BLaER1 (cell line): Measurements from ENCODE around the gene RUSF1.
A peak's percentile ranks its signal among the peaks of the same experiment; 100 is the strongest.
"Not testable (repeated sequence)": the region's sequence is repeated elsewhere in the genome, so short reads cannot be mapped to it uniquely, and the experiment has no call there.

Experiments used
- H3K27ac ChIP-seq: shearing (Covaris generic); formaldehyde crosslinking; 2 replicates; pipeline ENCODE4 v1.8.1; 2022
- H3K27me3 ChIP-seq: shearing (Covaris generic); formaldehyde crosslinking; 2 replicates; pipeline ENCODE4 v1.8.1; 2022
- H3K36me3 ChIP-seq: shearing (Covaris generic); formaldehyde crosslinking; 2 replicates; pipeline ENCODE4 v1.8.1; 2022
- H3K4me1 ChIP-seq: shearing (Covaris generic); formaldehyde crosslinking; 2 replicates; pipeline ENCODE4 v1.8.1; 2022
- H3K4me2 ChIP-seq: shearing (Covaris generic); formaldehyde crosslinking; 2 replicates; pipeline ENCODE4 v1.8.1; 2022
- H3K4me3 ChIP-seq: shearing (Covaris generic); formaldehyde crosslinking; 2 replicates; pipeline ENCODE4 v1.8.1; 2022
- H3K9ac ChIP-seq: shearing (Covaris generic); formaldehyde crosslinking; 2 replicates; pipeline ENCODE4 v1.8.1; 2022
- H3K9me3 ChIP-seq: shearing (Covaris generic); formaldehyde crosslinking; 2 replicates; pipeline ENCODE4 v1.8.1; 2022
- H4K20me1 ChIP-seq: shearing (Covaris generic); formaldehyde crosslinking; 2 replicates; pipeline ENCODE4 v1.8.1; 2022
- Cebpa-rat ChIP-seq: shearing (Covaris generic); IDR thresholded peaks from 2 replicates; pipeline ENCODE4 v1.8.1; 2022

The RUSF1 gene

GRCh38 chr16:31488468-31489297, 19.5 kb downstream of the RUSF1 start:
- peaks cover 54% of the 10 kb centered on the region for H3K36me3 ChIP-seq
- peak overlapping the region; percentile 76 for H3K4me3 ChIP-seq
- no peak overlapping the region for H3K27ac ChIP-seq
- H3K4me2 ChIP-seq = peak overlapping the region; percentile 100
- H3K27me3 ChIP-seq = peaks cover 12% of the 10 kb centered on the region; the same call in 1 of the 2 replicates
- no peak for TF ChIP-seq Cebpa-rat
- H3K9me3 ChIP-seq = no peaks in the 10 kb centered on the region
- H3K9ac ChIP-seq = peak overlapping the region; percentile 80; the same call in 1 of the 2 replicates
- H3K4me1 ChIP-seq = peaks cover 46% of the 10 kb centered on the region
- peaks cover 10% of the 10 kb centered on the region; the same call in 1 of the 2 replicates for H4K20me1 ChIP-seq

- Histone ChIP-seq H3K27me3 (peaks cover 12% of the 10 kb centered on the region; the same call in 1 of the 2 replicates), H3K9ac (peak overlapping the region; percentile 80)
These were observed 20.3 kb downstream of the RUSF1 start for GRCh38 chr16:31487720-31488467.

GRCh38 chr16:31487071-31487719, 21.0 kb downstream of the RUSF1 start:
- peaks cover 46% of the 10 kb centered on the region for H3K4me1 ChIP-seq
- H3K4me3 ChIP-seq = peak overlapping the region; percentile 76
- H4K20me1 ChIP-seq = peaks cover 10% of the 10 kb centered on the region; the same call in 1 of the 2 replicates
- H3K4me2 ChIP-seq = peak overlapping the region; percentile 100
- TF ChIP-seq Cebpa-rat = no peak
- H3K36me3 ChIP-seq = peaks cover 39% of the 10 kb centered on the region
- H3K9me3 ChIP-seq = no peaks in the 10 kb centered on the region
- peaks cover 12% of the 10 kb centered on the region; the same call in 1 of the 2 replicates for H3K27me3 ChIP-seq
- peak overlapping the region; percentile 68 for H3K27ac ChIP-seq
- peak overlapping the region; percentile 80 for H3K9ac ChIP-seq

More at GRCh38 chr16:31487720-31488467, 20.3 kb downstream of the RUSF1 start:
- peaks cover 46% of the 10 kb centered on the region for H3K36me3 ChIP-seq
- TF ChIP-seq Cebpa-rat = no peak
- H3K4me1 ChIP-seq = peaks cover 46% of the 10 kb centered on the region
- no peaks in the 10 kb centered on the region for H3K9me3 ChIP-seq
- H3K27ac ChIP-seq = peak overlapping the region; percentile 68
- H4K20me1 ChIP-seq = peaks cover 10% of the 10 kb centered on the region; the same call in 1 of the 2 replicates
- peak overlapping the region; percentile 100 for H3K4me2 ChIP-seq
- H3K4me3 ChIP-seq = peak overlapping the region; percentile 76

- H4K20me1 ChIP-seq = peaks cover 10% of the 10 kb centered on the region; the same call in 1 of the 2 replicates
- no peak overlapping the region for H3K9ac ChIP-seq
- H3K9me3 ChIP-seq = no peaks in the 10 kb centered on the region
- H3K4me1 ChIP-seq = peaks cover 43% of the 10 kb centered on the region
- no peak overlapping the region for H3K4me3 ChIP-seq
- peaks cover 12% of the 10 kb centered on the region; the same call in 1 of the 2 replicates for H3K27me3 ChIP-seq
- no peak overlapping the region for H3K27ac ChIP-seq
- H3K4me2 ChIP-seq = peak overlapping the region; percentile 100; the same call in 1 of the 2 replicates
- TF ChIP-seq Cebpa-rat = no peak
- peaks cover 27% of the 10 kb centered on the region for H3K36me3 ChIP-seq
These were observed 22.1 kb downstream of the RUSF1 start for GRCh38 chr16:31486045-31486444.

- peaks cover 12% of the 10 kb centered on the region; the same call in 1 of the 2 replicates for H3K27me3 ChIP-seq
These were observed 22.6 kb downstream of the RUSF1 start for GRCh38 chr16:31485571-31485970.

GRCh38 chr16:31484491-31485171, 23.6 kb downstream of the RUSF1 start:
- peaks cover 46% of the 10 kb centered on the region for H3K4me1 ChIP-seq
- peaks cover 12% of the 10 kb centered on the region; the same call in 1 of the 2 replicates for H3K27me3 ChIP-seq
- no peak for TF ChIP-seq Cebpa-rat
- H3K36me3 ChIP-seq = peaks cover 13% of the 10 kb centered on the region
- no peak overlapping the region for H3K4me3 ChIP-seq
- H4K20me1 ChIP-seq = peaks cover 10% of the 10 kb centered on the region; the same call in 1 of the 2 replicates
- no peak overlapping the region for H3K27ac ChIP-seq
- no peak overlapping the region for H3K4me2 ChIP-seq
- H3K9ac ChIP-seq = no peak overlapping the region
- H3K9me3 ChIP-seq = no peaks in the 10 kb centered on the region

More at GRCh38 chr16:31485571-31485970, 22.6 kb downstream of the RUSF1 start:
- H3K4me1 ChIP-seq = peaks cover 43% of the 10 kb centered on the region
- no peak for TF ChIP-seq Cebpa-rat
- H3K4me2 ChIP-seq = peak overlapping the region; percentile 100; the same call in 1 of the 2 replicates
- no peak overlapping the region for H3K27ac ChIP-seq
- peaks cover 23% of the 10 kb centered on the region for H3K36me3 ChIP-seq
- H3K9ac ChIP-seq = no peak overlapping the region
- no peak overlapping the region for H3K4me3 ChIP-seq
- H4K20me1 ChIP-seq = peaks cover 10% of the 10 kb centered on the region; the same call in 1 of the 2 replicates
- no peaks in the 10 kb centered on the region for H3K9me3 ChIP-seq

GRCh38 chr16:31484048-31484447, 24.1 kb downstream of the RUSF1 start:
- H3K9me3 ChIP-seq, H3K36me3 ChIP-seq, H3K27ac ChIP-seq, H3K9ac ChIP-seq, H3K4me3 ChIP-seq, H3K4me2 ChIP-seq, H4K20me1 ChIP-seq: not testable (repeated sequence)
- Histone ChIP-seq H3K4me1 (peaks cover 50% of the 10 kb centered on the region), H3K27me3 (peaks cover 12% of the 10 kb centered on the region; the same call in 1 of the 2 replicates)

- H3K9ac ChIP-seq = no peak within 1 kb of the TSS
- no peak for TF ChIP-seq Cebpa-rat
- no peaks in the 10 kb centered on the region for H3K9me3 ChIP-seq
- H3K4me2 ChIP-seq = no peak within 1 kb of the TSS
- H4K20me1 ChIP-seq = no peaks in the 10 kb centered on the region
- peaks cover 12% of the 10 kb centered on the region; the same call in 1 of the 2 replicates for H3K27me3 ChIP-seq
- no peak within 1 kb of the TSS for H3K4me3 ChIP-seq
- H3K4me1 ChIP-seq = peaks cover 49% of the 10 kb centered on the region
- H3K27ac ChIP-seq = no peak within 1 kb of the TSS
- H3K36me3 ChIP-seq = no peaks in the 10 kb centered on the region
These were observed 25.1 kb downstream of the RUSF1 start, which contains the start of gene SLC5A2 for GRCh38 chr16:31483081-31483480. TSS of gene SLC5A2 (plus strand) at chr16:31483123. CDS start at chr16:31483137, 14 bp downstream.
